Measurements from ENCODE around the gene TM9SF1.

TM9SF1 gene

GRCh38 chr14:24195186-24196070 lies at the start of gene TM9SF1:
TM9SF1 (minus strand) TSS chr14:24195441; CDS start chr14:24195019, 422 bp downstream.
- ChIA-PET CTCF (interaction anchor here (0.9 to 1.6 kb wide), 3 partner anchors 35 to 236 kb away, joined by 3 to 4 read pairs (median 3); partner anchors contain the start of gene IRF9), POLR2A (interaction anchor here (0.7 to 2.6 kb wide), 26 partner anchors 8 to 246 kb away, joined by 3 to 33 read pairs (median 6); partner anchors contain the start of genes CARMIL3, CHMP4A, DCAF11 and EMC9)
- DNase-seq (ENCODE audit: extremely low spot score): peak; percentile 90

GRCh38 chr14:24243336-24243836 lies 48.1 kb upstream of the TM9SF1 start:
- DNase-seq (ENCODE audit: extremely low spot score): no peak
- ChIA-PET POLR2A (interaction anchor here (1.1 to 9.3 kb wide), 19 partner anchors 9 to 193 kb away, joined by 3 to 139 read pairs (median 7); partner anchors contain the start of genes CBLN3, CHMP4A, CIDEB and DHRS1), CTCF (interaction anchor here (0.6 to 4.2 kb wide), 13 partner anchors 26 to 188 kb away, joined by 3 to 69 read pairs (median 4); partner anchors contain the start of genes CIDEB, DHRS1, NOP9 and RABGGTA)
- TF ChIP-seq TARDBP (IDR thresholded peaks at IDR 0.05) (no peak), HDGF (IDR thresholded peaks at IDR 0.05; ENCODE audit: borderline replicate concordance) (no peak), ARNT (IDR thresholded peaks at IDR 0.05) (no peak), ELF4 (IDR thresholded peaks at IDR 0.05) (no peak), BHLHE40 (IDR thresholded peaks at IDR 0.05; ENCODE audit: borderline replicate concordance) (no peak), SUZ12 (IDR thresholded peaks at IDR 0.05) (no peak), ZNF384 (IDR thresholded peaks at IDR 0.05) (peak; percentile 77)

More at GRCh38 chr14:24195186-24196070, at the start of gene TM9SF1:
- TF ChIP-seq ARNT (IDR thresholded peaks at IDR 0.05) (no peak), NFRKB (IDR thresholded peaks at IDR 0.05) (no peak), FOXK2 (IDR thresholded peaks at IDR 0.05) (no peak), PKNOX1 (IDR thresholded peaks at IDR 0.05) (peak; percentile 72), L3MBTL2 (conservative IDR thresholded peaks at IDR 0.05) (peak; percentile 100), CTBP1 (IDR thresholded peaks at IDR 0.05; ENCODE audit: borderline replicate concordance) (no peak), ZNF384 (IDR thresholded peaks at IDR 0.05) (no peak), SP1 (IDR thresholded peaks at IDR 0.05) (no peak), LEF1 (IDR thresholded peaks at IDR 0.05; ENCODE audit: borderline replicate concordance) (no peak), ELF4 (IDR thresholded peaks at IDR 0.05) (peak; percentile 95), SUZ12 (IDR thresholded peaks at IDR 0.05) (no peak), BHLHE40 (IDR thresholded peaks at IDR 0.05; ENCODE audit: borderline replicate concordance) (no peak), TARDBP (IDR thresholded peaks at IDR 0.05) (no peak), HDGF (IDR thresholded peaks at IDR 0.05; ENCODE audit: borderline replicate concordance) (no peak), FOXM1 (IDR thresholded peaks at IDR 0.05; ENCODE audit: borderline replicate concordance) (no peak; the same call in 1 of the 2 replicates), FOXA1 (IDR thresholded peaks at IDR 0.05) (no peak)

GRCh38 chr14:24241829-24242443 lies 46.7 kb upstream of the TM9SF1 start:
- peak; percentile 93 for DNase-seq (ENCODE audit: extremely low spot score)
- POLR2A ChIA-PET: interaction anchor here (0.7 to 9.3 kb wide), 39 partner anchors 9 to 200 kb away, joined by 3 to 139 read pairs (median 6); partner anchors contain the start of genes CBLN3, CHMP4A, CIDEB and DHRS1
- CTCF ChIA-PET: interaction anchor here (0.6 to 4.2 kb wide), 13 partner anchors 19 to 190 kb away, joined by 3 to 69 read pairs (median 4); partner anchors contain the start of genes CIDEB, DHRS1, MDP1 and NOP9
- TF ChIP-seq ELF4 (IDR thresholded peaks at IDR 0.05) (no peak), FOXK2 (IDR thresholded peaks at IDR 0.05) (no peak), CTBP1 (IDR thresholded peaks at IDR 0.05; ENCODE audit: borderline replicate concordance) (no peak), LEF1 (IDR thresholded peaks at IDR 0.05; ENCODE audit: borderline replicate concordance) (no peak), ARNT (IDR thresholded peaks at IDR 0.05) (no peak), ZNF384 (IDR thresholded peaks at IDR 0.05) (no peak), SUZ12 (IDR thresholded peaks at IDR 0.05) (no peak), BHLHE40 (IDR thresholded peaks at IDR 0.05; ENCODE audit: borderline replicate concordance) (no peak), PKNOX1 (IDR thresholded peaks at IDR 0.05) (no peak), HDGF (IDR thresholded peaks at IDR 0.05; ENCODE audit: borderline replicate concordance) (no peak), FOXA1 (IDR thresholded peaks at IDR 0.05) (no peak), SP1 (IDR thresholded peaks at IDR 0.05) (no peak), NFRKB (IDR thresholded peaks at IDR 0.05) (no peak), FOXM1 (IDR thresholded peaks at IDR 0.05; ENCODE audit: borderline replicate concordance) (no peak), L3MBTL2 (conservative IDR thresholded peaks at IDR 0.05) (no peak), TARDBP (IDR thresholded peaks at IDR 0.05) (no peak)

- no peak for TF ChIP-seq ELF4 (IDR thresholded peaks at IDR 0.05)
- TF ChIP-seq PKNOX1 (IDR thresholded peaks at IDR 0.05): no peak
- TF ChIP-seq HDGF (IDR thresholded peaks at IDR 0.05; ENCODE audit: borderline replicate concordance): no peak
- no peak for TF ChIP-seq SP1 (IDR thresholded peaks at IDR 0.05)
- no peak for TF ChIP-seq FOXM1 (IDR thresholded peaks at IDR 0.05; ENCODE audit: borderline replicate concordance)
- no peak for TF ChIP-seq SUZ12 (IDR thresholded peaks at IDR 0.05)
- TF ChIP-seq NFRKB (IDR thresholded peaks at IDR 0.05): no peak
- TF ChIP-seq ZNF384 (IDR thresholded peaks at IDR 0.05): no peak
- no peak for TF ChIP-seq CTBP1 (IDR thresholded peaks at IDR 0.05; ENCODE audit: borderline replicate concordance)
- no peak for TF ChIP-seq FOXK2 (IDR thresholded peaks at IDR 0.05)
- TF ChIP-seq L3MBTL2 (conservative IDR thresholded peaks at IDR 0.05): no peak
- no peak for TF ChIP-seq TARDBP (IDR thresholded peaks at IDR 0.05)
- TF ChIP-seq FOXA1 (IDR thresholded peaks at IDR 0.05): no peak
- no peak for TF ChIP-seq BHLHE40 (IDR thresholded peaks at IDR 0.05; ENCODE audit: borderline replicate concordance)
- ChIA-PET POLR2A (interaction anchor here (1.0 to 9.3 kb wide), 3 partner anchors 12 to 58 kb away, joined by 3 to 139 read pairs (median 3); partner anchors contain the start of genes CHMP4A, DHRS1 and NOP9), CTCF (interaction anchor here (0.6 kb wide), 1 partner anchor 54 kb away, joined by 3 read pairs; no protein-coding TSS in a partner anchor)
- DNase-seq (ENCODE audit: extremely low spot score): no peak
Measured at GRCh38 chr14:24240110-24240918, 45.1 kb upstream of the TM9SF1 start.
